HG03460 (cell line): ENCODE measurements around the gene TEKT5.
"Not testable (repeated sequence)": the region's sequence is repeated elsewhere in the genome, so short reads cannot be mapped to it uniquely, and the experiment has no call there.

ENCODE experiments used
- ATAC-seq: cut with Tn5 transposase; IDR thresholded peaks from one replicate; pipeline ENCODE4 v1.9.1; 2021; ENCODE audit not compliant: unreplicated experiment

Gene TEKT5

DNA sequence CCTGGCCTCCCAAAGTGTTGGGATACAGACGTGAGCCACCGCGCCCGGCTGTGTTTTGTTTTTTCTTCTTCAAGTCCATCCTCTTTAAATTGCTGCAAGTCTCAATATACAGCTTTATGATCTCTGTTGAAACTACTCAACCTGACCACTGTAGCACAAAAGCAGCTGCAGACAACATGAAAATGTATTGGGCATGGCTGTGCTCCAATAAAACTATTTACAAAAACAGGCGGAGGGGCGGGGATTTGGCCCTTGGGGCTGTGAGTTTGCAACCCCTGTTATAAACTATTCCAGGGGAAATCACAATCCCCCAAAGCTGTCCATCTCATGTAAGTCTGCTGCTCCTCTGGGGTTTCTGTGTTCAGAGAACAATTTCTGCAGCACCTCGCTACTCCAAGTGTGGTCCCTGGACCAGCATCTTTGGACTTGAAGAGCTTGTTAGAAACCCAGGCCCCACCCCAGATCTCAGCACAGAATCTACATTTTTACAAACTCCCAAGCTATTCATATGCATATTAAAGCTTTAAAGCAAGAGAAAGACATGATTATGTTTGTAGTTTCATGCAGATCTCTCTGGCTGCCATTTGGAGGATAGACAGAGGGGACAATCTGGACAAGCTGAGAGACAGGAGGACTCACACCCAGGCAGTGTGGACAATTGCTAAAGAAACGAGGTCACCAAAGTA is 33.6 kb downstream of the TEKT5 start:
- ATAC-seq, result no peak

GRCh38 chr16:10658943-10659342 is 35.8 kb downstream of the TEKT5 start:
- ATAC-seq, result no peak

DNA sequence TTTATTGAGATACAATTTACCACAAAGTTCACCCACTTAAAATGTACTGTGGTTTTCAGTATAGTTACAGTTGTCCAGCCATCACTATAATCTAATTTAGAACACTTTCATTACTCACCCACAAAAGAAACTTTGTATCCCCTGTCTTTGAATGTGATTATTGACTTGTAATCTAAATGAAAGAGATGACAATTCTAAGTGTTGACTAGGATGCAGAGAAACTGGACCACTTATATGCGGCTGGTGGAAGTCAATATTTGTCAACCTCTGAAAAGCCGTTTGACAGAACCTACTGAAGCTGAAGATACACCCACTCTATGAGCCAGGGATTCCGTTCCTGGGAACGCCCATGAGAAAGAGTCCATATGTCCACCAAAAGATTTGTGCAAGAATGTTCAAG is 36.8 kb downstream of the TEKT5 start:
- no peak for ATAC-seq

DNA sequence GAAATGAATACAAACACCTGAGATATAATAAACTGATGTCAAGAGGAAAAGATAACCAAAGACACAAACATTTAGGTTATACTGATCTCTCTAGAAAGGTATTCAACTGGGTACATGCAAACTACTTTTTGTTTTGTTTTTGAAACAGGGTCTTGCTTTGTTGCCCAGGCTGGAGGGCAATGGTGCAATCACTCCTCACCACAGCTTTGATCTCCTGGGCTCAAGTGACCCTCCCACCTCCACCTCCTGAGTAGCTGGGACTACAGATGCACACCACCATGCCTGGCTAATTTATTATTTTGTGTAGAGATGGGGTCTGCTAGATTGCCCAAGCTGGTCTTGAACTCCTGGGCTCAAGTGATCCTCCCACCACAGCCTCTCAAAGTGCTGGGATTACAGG is 38.1 kb downstream of the TEKT5 start:
- no peak for ATAC-seq

DNA sequence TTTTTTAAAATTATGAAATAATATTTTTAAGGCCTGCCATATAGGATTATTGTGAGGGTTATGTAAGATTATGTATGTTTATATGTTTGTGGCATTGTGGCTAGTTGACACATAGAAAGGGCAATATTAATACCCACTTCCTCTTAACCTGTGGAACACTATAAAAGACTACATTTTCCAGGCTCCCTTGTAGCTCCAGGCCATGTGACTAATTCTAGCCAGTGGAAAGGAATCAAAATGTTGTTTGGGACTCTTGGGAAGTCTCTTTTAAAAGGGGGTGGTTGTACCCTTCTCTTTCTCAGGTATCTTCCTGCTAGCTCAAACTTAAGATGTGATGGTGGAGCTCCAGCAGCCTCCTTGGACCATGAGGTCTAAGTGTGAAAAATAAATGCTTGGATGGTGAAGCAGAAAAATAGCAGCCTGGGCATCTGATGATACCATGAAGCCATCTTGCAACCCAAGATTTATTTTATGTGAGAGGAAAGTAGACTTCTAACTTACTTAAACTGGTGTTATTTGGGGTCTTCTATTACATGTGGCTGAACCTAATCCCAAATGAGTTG is 39.2 kb downstream of the TEKT5 start:
- no peak for ATAC-seq

DNA sequence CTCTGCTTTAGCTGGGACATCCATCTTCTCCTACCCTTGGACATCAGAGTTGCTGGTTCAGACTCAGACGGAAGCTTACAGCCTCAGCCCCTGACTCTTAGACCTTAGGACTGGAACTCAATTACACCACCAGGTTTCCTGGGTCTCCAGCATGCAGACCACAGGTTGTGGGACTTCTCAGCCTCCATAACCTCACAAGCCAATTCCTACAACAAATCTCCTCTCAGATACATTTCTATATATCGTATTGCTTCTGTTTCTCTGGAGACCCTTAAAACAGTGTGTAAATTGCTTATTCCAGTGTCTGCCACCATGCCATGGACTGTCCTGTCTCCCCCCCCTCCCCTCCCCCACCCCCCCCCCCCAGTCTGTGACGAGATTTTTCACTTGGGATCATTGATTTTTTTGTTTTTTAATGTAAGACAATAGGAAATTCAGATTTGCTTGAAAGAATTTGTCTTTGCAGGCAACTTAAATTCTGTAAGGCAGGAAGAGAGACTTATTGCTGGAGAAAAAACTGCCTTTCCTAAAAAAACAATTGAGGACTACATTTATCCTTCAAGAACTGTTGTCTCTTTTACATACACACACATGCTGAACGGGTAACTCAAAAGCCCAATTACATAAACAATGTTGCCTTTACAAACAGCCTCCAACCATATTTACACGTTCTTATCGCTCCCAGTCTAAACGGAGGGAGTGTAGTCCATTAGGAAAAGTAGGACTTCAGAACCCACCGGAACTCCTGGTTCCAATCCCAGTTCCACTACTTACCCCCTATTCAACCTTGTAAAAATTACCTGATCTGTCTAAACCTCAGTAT is 39.9 kb downstream of the TEKT5 start:
- no peak for ATAC-seq

DNA sequence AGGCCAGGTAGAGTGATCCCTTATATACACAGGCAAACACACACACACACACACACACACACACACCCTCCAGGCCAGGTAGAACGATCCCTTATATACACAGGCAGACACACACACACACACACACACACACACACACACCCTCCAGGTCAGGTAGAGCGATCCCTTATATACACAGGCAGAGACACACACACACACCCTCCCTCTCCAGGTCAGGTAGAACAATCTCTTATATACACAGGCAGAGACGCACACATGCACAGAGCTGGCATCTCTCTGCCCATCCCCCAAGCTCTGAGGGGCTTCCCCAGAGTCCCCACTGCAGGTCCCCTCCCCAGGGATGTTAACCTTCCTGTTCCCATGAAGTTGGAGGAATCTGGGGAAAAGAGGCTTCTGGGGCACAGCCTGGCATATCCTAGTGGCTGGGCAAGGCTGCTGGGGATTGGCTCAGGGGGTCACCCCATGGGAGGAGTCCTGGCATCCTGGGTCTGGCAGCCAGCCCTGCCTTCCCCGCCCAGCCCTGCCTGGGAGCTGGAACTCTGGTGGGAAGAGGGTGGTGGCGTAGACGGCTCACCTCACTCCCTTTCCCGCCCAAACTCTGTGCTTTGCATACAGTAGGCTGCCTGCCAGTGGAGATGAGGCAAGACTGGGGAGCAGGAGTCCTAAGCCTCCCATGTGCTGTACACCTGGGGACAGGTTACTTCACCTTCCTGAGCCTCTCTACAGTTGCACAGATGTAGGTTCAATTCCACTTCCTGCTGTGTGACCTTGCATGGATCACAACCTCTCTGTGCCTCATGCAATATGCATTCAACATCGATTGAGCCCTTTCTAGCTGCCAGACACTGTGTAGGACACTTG is 41.8 kb downstream of the TEKT5 start:
- ATAC-seq, result no peak

- ATAC-seq, result not testable (repeated sequence)
Measured at GRCh38 chr16:10649098-10649497, 45.6 kb downstream of the TEKT5 start.

GRCh38 chr16:10647721-10648296 is 46.9 kb downstream of the TEKT5 start:
- no peak for ATAC-seq

- no peak for ATAC-seq
Measured at GRCh38 chr16:10647264-10647720, 47.4 kb downstream of the TEKT5 start.

DNA sequence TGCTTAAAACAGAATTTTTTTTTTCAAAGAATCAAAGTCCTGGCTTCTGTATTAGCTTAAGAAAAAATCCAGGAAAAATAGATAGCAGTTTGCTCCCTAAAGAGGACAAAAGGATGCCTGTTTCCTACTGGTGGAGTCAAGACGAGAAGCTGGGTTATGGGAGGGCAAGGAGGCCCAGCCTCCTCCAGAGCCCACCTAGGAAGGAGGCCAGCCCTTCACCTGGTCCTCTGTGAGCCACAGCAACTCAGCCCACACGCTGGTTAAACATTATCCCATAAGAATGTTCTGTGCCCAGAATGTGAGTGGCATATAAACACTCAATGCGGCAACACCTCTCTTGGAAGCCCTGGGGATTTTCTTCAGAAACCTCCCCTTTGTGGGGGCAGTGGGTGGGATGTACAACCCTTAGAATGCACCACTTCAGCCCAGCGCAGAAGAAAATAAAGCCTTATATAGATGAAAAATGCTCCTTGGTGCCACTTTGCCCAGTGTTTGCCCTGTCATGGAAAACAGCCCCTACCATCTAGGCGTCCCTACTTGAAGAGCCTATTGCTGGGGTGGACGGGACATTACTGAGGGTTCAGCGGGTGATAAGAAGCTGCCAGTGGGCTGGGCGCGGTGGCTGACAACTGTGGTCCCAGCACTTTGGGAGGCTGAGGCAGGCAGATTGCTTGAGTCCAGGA is 48.0 kb downstream of the TEKT5 start:
- ATAC-seq, result no peak

- no peak for ATAC-seq
Measured at GRCh38 chr16:10646228-10646580, 48.5 kb downstream of the TEKT5 start.

DNA sequence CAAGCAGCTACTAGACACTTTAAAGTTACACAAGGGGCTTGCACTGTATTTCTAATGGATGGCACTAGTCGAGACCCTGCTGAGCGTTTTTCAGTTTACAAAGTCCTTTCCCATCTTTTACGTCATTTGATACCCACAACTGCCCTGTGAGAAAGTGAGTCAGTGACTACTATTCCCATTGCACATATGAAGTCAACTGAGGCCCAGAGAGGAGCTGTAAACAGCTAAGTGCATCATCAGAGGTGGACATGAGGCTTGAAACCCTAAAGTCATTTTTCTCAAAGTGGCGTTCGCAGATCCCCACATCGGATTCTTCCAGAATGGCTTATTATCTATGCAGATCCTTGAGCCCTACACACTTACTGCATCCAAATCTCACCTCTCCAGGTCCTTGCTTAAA is 50.6 kb downstream of the TEKT5 start:
- ATAC-seq, result no peak

GRCh38 chr16:10642964-10643363 is 51.8 kb downstream of the TEKT5 start:
- no peak for ATAC-seq

DNA sequence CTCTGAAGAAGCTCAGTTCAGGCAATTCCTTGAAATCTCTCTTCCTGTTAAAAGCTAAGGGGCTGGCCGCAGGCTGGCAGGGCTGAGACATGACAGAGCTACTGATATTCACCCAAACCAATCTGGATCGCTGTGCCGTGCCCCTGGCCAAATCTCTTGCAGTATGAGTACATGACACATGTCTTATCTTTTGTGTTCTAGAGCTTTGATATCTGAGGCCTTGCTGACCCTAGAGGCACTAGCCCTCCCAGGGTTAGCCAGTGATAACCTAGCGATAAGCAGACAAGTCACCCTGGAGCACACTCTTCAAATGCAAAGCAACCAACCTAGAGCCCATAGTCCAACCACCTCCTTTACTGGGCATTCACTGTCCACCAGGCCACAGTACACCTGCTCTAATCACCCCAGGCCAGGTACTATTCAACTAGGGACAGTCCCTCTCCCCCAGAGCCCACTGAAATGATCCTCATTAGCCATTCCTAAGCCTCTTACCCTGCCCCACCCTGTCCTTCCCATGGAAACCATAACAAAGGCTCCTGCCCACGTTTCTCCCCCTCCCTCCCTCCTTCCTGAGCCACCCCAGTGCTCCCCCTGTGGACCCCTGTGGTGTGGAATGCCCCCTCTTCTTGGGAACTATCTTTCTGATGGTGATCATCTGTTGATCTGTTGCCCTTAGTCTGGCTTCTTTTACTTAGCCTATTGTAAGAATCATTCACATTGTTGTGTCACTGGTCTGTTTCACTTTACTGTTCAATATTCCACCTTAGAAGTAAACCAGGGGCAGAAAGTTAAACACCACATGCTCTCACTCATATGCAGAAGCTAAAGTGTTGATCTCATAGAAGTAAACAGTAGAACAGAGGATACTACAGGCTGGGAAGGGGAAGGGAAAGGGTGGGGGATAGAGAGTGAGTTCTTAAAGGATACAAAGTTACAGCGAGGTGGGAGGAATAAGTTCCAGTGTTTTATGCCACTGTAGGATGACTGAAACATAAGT is 52.5 kb downstream of the TEKT5 start:
- no peak for ATAC-seq

- ATAC-seq, result no peak
Measured at GRCh38 chr16:10641555-10641952, 53.2 kb downstream of the TEKT5 start.

DNA sequence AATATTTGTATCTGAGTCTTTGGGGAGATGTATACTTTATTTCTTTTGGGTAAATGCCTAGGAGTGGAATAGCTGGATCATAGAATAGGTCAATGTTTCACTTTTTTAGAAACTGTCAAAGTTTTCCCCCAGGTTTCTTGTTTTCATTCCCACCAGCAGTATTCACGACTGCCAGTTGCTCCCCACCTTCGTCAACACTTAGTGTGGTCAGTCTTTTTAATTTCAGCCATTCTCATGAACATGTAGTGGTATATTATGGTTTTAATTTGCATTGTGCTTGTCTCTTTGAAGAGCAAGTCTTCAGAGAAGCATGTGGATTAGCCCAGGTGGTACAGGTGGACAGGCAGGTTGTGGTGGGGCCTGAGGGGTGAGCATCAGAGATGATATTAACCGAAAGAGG is 53.8 kb downstream of the TEKT5 start:
- ATAC-seq, result no peak

- no peak for ATAC-seq
Measured at GRCh38 chr16:10638101-10638500, 56.6 kb downstream of the TEKT5 start.
